Measurements from ENCODE around the gene FZD2. TPM values are rescaled to one million over a fixed set of nuclear protein-coding genes. Genes with fewer than 3 reads are reported as not detected.

The FZD2 gene
- total and polyA plus RNA-seq, 2 of the 13 experiments (the other 11 are each of a cell fraction or from before 2014, with no cell fraction given): 0.07 to 0.13 TPM

DNA sequence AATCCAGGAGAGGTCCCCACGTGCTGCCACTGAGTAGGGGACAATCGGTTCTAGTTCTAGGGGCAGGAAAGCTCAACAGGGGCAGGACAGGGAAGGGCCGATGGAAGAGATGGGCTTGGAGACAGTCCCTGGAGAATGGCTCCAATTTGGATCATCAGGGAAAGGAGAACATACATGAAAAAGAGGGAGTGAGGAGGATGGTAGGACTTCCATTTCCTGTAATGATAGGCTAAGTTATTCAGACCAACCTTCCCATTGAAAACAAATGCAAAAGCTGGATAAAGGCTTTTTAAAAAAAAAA is 33.7 kb upstream of the FZD2 start (continued):
- no peak for TF ChIP-seq ZNF460 (CRISPR knock-in tag; IDR thresholded peaks at IDR 0.05; ENCODE audit: borderline replicate concordance)

GRCh38 chr17:44527102-44527501 is 30.2 kb upstream of the FZD2 start:
- no peaks in the 10 kb centered on the region for H4K20me1 ChIP-seq (ENCODE audit: insufficient read depth, low read length)
- H3K27ac ChIP-seq (ENCODE audit: extremely low read length, insufficient read depth, low read length): no peak overlapping the region
- BruUV-seq (replicated peaks): no TSS peak
- ChIA-PET POLR2A (no interaction called here), CTCF (ENCODE audit: low intra/inter-chr PET ratio, low total read pairs) (no interaction called here)
- no peak for DNase-seq (ENCODE audit: low spot score)
- H3K27me3 ChIP-seq (ENCODE audit: control insufficient read depth in 1 of 2, insufficient read depth in 2 of 2, low read length in 2 of 2): peaks cover 0 to 12% of the 10 kb centered on the region in 2 experiments; a peak in 1 of 5 replicates
- no peaks in the 10 kb centered on the region for H3K79me2 ChIP-seq (ENCODE audit: insufficient read depth, low read length)
- FAIRE-seq: no peak
- no peak overlapping the region for H2AFZ ChIP-seq (ENCODE audit: low read length)
- intact Hi-C loops (cut with micrococcal nuclease; ENCODE audit: unreplicated experiment) (loop anchor here (10.0 kb wide), 1 partner anchor 172 kb away; no protein-coding TSS in a partner anchor), in situ Hi-C loops (cut with HindIII; ENCODE audit: extremely low pct_ligation_motif_present, low pct_unique_long_range_greater_than_20kb) (no loop called here)
- H3K4me1 ChIP-seq (ENCODE audit: insufficient read depth, low read length): peaks cover 7% of the 10 kb centered on the region
- no peaks in the 10 kb centered on the region for H3K36me3 ChIP-seq (replicated peaks in 1 of 2; ENCODE audit: control insufficient read depth in 1 of 2, insufficient read depth in 2 of 2, low read length in 2 of 2)
- H3K4me2 ChIP-seq (ENCODE audit: low read depth, low read length): no peak overlapping the region
- no peak for ATAC-seq
- H3K9me3 ChIP-seq (ENCODE audit: low read length): peaks cover 5% of the 10 kb centered on the region
- H3K4me3 ChIP-seq (replicated peaks in 1 of 3; ENCODE audit: insufficient read depth in 1 of 3, low read depth in 2 of 3, low read length in 3 of 3): no peak overlapping the region
- no peak overlapping the region for H3K9ac ChIP-seq (ENCODE audit: insufficient read depth, low read depth, low read length)
- 13% methylated on average over 1 of the region's 1 CpG for WGBS (ENCODE audit: low lambda C conversion rate)
- TF ChIP-seq GLMP (CRISPR knock-in tag; IDR thresholded peaks at IDR 0.05; ENCODE audit: borderline replicate concordance) (no peak), ZNF563 (CRISPR knock-in tag; IDR thresholded peaks at IDR 0.05) (no peak), ZBTB7B (CRISPR knock-in tag; IDR thresholded peaks at IDR 0.05) (no peak), SSRP1 (CRISPR knock-in tag; IDR thresholded peaks at IDR 0.05) (no peak), ZNF780A (CRISPR knock-in tag; IDR thresholded peaks at IDR 0.05) (no peak), USF2 (IDR thresholded peaks at IDR 0.05; ENCODE audit: low read depth, low read length) (no peak), USF2 (CRISPR knock-in tag; IDR thresholded peaks at IDR 0.05; ENCODE audit: borderline replicate concordance) (no peak), ZNF446 (CRISPR knock-in tag; IDR thresholded peaks at IDR 0.05) (no peak), PHB2 (IDR thresholded peaks at IDR 0.05; ENCODE audit: partially characterized antibody) (no peak), PRDM10 (CRISPR knock-in tag; IDR thresholded peaks at IDR 0.05; ENCODE audit: low read depth) (no peak), WIZ (CRISPR knock-in tag; IDR thresholded peaks at IDR 0.05) (no peak), SRSF9 (IDR thresholded peaks at IDR 0.05; ENCODE audit: borderline replicate concordance, insufficient read depth, low read depth, low read length, poor library complexity, severe bottlenecking) (no peak), GATAD2A (CRISPR knock-in tag; IDR thresholded peaks at IDR 0.05) (no peak)
